Measurements from ENCODE around the gene MASP1.

The MASP1 gene

GRCh38 chr3:187293516-187294430, 2.2 kb upstream of the MASP1 start:
- no peak for DNase-seq

DNA sequence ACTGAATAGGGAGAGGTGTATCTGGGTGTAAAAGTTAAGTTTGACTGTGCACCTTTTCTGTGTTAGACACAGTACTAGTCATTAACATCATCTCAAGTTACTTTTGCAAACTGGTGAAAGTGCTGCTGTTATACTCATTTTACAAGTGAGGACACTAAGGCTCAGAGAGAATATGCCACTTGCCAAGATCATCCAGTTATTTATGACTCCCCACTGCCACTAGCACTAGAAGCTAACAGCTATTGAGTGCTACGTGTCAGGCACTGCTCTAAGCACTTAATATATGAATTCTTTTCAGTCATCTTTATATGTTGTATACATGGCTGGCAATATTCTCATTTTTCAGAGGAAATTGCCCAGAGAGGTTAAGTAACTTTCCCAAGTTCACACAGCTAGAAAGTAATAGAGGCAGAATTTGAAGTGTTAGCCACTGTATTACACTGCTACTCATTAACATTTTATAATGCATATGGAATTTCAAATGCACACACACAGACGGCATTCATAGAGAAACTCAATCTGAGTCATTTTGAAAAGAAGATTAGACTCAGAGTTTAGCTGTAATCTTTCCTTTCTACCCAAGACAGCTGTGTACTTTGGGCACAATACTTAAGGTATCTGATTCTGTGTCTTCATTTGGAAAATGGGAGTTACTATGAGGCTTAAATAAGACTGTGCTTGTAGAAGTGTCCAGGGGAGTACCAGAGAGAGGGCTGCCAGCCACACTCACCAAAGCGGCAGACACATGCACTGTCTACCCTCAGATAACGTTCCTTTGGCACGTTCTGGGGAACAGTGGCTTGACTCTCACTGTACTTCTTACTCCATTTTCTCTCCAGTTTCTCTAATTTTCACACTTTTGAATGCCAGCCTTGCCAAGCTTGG, 1.3 kb upstream of the MASP1 start:
- DNase-seq, result no peak

- DNase-seq, result no peak
Observed at GRCh38 chr3:187292181-187292580, 644 bp upstream of the MASP1 start.

GRCh38 chr3:187291001-187291511, 481 bp downstream of the MASP1 start:
- no peak for DNase-seq

- DNase-seq, result no peak
Observed at GRCh38 chr3:187290503-187290902, 1.0 kb downstream of the MASP1 start.

- no peak for DNase-seq
Observed at GRCh38 chr3:187288855-187289605, 2.5 kb downstream of the MASP1 start.

- no peak for DNase-seq
Observed at GRCh38 chr3:187288131-187288854, 3.2 kb downstream of the MASP1 start.

- DNase-seq, result no peak
Observed at GRCh38 chr3:187287256-187287655, 4.3 kb downstream of the MASP1 start.

DNA sequence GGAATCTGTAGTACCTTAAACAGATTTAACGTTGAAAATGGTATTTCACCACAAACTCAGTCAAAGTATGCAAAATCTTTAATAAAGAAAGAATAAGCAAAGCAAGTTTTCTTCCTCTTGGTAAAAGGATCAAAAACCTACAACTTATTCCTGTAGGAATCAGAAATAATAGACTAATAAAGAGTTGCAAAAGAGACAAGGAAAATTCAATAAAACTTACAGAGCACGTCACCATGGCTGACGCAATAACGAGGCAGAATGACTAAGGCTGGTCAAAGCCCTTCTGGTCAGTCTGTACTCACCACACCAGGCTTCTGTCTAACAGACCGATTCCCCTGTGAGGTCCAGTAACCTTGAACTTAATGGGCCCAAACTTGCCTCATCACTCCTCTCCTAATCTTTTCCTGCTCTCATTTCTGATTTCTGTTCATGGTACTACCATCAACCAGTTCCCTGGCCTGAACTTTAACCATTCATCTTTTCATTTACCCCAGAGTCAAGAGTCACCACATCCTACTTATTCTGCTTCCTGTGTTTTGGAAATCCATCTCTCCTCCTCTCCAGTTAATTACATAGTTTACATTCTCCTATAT, 5.0 kb downstream of the MASP1 start:
- no peak for DNase-seq

DNA sequence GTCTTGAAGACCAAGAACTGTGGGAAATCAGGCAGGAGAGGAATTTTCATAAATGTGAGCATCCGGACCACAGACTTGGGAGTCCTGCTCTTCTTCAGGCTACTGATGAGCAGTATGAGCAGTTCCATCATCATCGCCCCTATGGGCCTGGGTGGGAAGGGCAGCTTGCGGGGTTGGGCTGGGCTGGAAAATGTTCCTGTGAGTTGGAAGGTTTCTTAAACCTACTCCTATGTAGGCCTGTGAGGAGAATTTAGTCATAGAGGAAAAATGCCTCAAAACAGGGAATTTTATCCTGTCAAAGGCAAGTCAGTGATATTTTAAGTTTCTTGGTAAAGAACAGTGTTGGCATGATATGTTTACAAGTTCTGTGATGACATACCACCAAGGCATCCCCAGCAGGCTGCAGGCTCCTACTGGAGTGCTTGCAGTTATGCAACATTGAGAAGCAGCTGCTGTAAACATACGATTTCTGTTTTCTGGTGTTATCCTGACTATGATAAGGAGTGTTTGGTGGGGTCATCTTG, 10.3 kb downstream of the MASP1 start:
- no peak for DNase-seq

DNA sequence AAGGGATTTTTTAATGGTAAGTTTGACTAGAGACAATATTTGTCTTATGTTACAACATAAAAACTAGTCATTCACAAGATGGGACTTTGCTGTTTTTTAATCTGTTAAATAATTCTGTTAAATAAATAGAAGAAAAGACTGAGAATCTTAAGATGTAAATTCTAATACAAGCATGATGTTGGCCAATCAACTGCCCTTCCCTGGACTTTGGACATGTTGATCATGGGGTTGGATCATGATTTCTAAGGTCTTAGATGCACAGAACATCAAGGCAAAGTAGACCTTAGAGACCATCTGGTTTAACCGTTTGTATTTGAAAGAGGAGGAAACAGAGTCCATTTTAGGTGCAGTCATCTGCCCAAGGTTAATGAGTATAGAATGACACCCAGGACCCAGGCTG, 10.9 kb downstream of the MASP1 start:
- DNase-seq, result no peak

DNA sequence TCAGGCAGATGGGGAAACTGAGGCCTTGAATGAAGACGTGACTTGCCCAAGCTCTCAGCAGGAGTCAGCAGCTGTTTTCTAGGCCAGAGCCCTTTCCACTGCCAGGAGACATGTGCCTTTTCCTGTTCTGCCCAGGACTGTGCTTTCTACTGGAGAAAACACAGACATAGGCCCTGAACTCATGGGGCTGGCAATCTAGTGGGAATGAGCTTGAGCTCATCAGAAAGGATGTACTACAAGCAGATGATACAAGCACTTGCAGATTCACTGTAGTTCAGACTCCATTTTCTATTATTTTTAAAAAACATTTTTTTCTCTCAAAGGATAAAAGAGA, 14.4 kb downstream of the MASP1 start:
- no peak for DNase-seq

- DNase-seq, result no peak
Observed at GRCh38 chr3:187276397-187277128, 15.0 kb downstream of the MASP1 start.

GRCh38 chr3:187274977-187275338, 16.6 kb downstream of the MASP1 start:
- no peak for DNase-seq

GRCh38 chr3:187274315-187274976, 17.1 kb downstream of the MASP1 start:
- DNase-seq, result no peak

DNA sequence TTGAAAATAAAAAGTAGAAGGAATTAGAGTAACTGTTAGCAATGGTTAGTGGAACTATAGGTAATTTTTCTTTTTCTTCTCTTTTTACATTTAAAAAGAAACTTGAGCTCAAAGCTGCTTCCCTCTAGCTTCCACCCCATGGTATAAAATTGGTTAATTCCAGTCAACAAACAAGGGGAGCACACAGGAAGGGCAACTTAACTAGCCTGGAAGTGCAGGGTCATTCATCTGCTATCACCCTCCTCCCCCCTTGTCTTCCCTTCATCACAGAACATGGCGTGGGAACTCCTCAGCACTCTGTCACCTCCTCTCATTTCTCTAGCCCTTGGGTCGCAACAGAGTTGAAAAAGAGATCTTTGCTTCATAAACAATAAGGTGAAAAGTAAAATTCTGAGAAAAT, 20.0 kb downstream of the MASP1 start:
- no peak for DNase-seq

- no peak for DNase-seq
Observed at GRCh38 chr3:187269486-187269885, 22.1 kb downstream of the MASP1 start.

DNA sequence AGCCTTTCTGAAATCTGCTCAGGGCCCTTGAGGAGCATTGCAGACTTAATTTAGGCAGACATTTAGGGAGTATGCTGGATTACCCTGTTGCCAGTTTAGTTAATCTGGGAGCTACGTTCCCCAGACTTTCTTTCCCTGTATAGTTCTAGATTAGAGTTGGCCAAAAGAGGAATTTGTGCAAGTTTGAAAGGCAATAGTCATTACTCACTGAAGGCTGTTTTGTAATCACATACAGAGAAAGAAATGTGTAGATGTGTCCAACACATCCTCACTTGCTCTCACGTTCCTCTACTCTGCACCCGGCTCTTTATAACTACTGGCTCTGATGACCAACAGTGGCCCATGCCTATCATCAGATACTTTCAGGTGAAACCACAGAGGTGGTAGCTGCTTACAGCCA, 24.2 kb downstream of the MASP1 start:
- DNase-seq, result no peak

- no peak for DNase-seq
Observed at GRCh38 chr3:187266691-187267090, 24.8 kb downstream of the MASP1 start.

DNA sequence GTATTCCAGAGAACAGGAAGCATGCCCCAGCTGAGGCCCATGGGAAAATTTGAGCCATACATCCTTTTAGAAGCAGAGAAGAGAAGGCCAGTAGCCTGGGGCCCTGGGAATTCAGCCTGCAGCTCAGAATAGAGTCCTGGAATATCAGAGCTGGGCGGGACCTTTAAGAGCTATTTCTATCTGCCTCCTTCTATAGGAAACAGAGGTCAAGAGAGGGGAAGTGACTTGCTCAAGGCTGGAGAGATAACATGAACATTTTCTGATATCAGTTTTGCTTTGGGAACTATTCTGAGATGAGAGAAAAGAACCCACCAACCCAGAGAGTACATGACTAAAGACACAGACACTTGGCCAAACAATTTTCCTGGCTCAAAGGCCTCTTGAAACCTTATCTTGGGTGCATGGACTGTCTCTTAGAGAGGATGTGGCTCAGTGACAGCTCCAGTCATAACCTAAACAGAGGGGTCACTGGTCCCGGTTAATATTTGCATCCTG, 26.0 kb downstream of the MASP1 start:
- no peak for DNase-seq

All from NK-92 treated with Interleukin-12 subunit alpha and Interleukin-12 subunit beta, amount 100 ng/mL, for 24 hours (cell line).